Keratinocyte (primary cell): ENCODE results near the gene PLPP1. TPM values are rescaled to one million over a fixed set of nuclear protein-coding genes. Genes with fewer than 3 reads are reported as not detected.

ENCODE experiments used
- DNase-seq: peaks from one replicate; pipeline ENCODE4 v3.0.0-alpha.2; 2011; ENCODE audit warnings: low read depth, missing footprints, low spot score
- FAIRE-seq: peaks from 2 replicates; lab custom pipeline; 2011; peaks lifted over from hg19 to GRCh38; lab: Jason Lieb, UNC
- H2AFZ ChIP-seq: 2 replicates; pipeline ENCODE4 v1.6.0; 2012; ENCODE audit warnings: low read length, control low read depth, inconsistent platforms; ENCODE audit not compliant: control insufficient read depth
- H3K27ac ChIP-seq: 2 replicates; pipeline ENCODE4 v1.5.1; 2011; ENCODE audit warnings: low read length; ENCODE audit not compliant: control insufficient read depth, insufficient read depth
- H3K27me3 ChIP-seq: 3 replicates; pipeline ENCODE4 v1.6.0; 2011; ENCODE audit warnings: low read length; ENCODE audit not compliant: control insufficient read depth, insufficient read depth; ENCODE audit errors: extremely low read depth
- H3K36me3 ChIP-seq, 2 experiments: 2 replicates in 1 of 2; 3 replicates in 1 of 2; pipeline ENCODE4 v1.5.1; 2011; ENCODE audit warnings: low read length in 2 of 2, mild to moderate bottlenecking in 1 of 2; ENCODE audit not compliant: control insufficient read depth in 2 of 2, insufficient read depth in 2 of 2; ENCODE audit errors: extremely low read depth in 1 of 2
- H3K4me1 ChIP-seq: 3 replicates; pipeline ENCODE4 v1.5.1; 2011; ENCODE audit warnings: low read length; ENCODE audit not compliant: control insufficient read depth, insufficient read depth; ENCODE audit errors: extremely low read depth
- H3K4me2 ChIP-seq: 3 replicates; pipeline ENCODE4 v1.6.0; 2011; ENCODE audit warnings: low read depth, low read length; ENCODE audit not compliant: control insufficient read depth, insufficient read depth; ENCODE audit errors: extremely low read depth
- H3K4me3 ChIP-seq, 3 experiments: fragments of 200-600 bp in 1 of 3; sonication (generic) in 1 of 3; 2 replicates in 2 of 3; 3 replicates in 1 of 3; pipeline ENCODE4 v1.5.1; 2011 to 2016; ENCODE audit warnings: low read length in 3 of 3, mild to moderate bottlenecking in 3 of 3, control low read depth in 2 of 3, inconsistent platforms in 1 of 3, low read depth in 1 of 3, mixed read lengths in 1 of 3, mixed run types in 1 of 3, moderate library complexity in 1 of 3; ENCODE audit not compliant: control insufficient read depth in 2 of 3, insufficient read depth in 2 of 3; ENCODE audit errors: extremely low read depth in 1 of 3
- H3K79me2 ChIP-seq: 2 replicates; pipeline ENCODE4 v1.6.0; 2012; ENCODE audit warnings: low read length; ENCODE audit not compliant: control insufficient read depth, insufficient read depth
- H3K9ac ChIP-seq: 3 replicates; pipeline ENCODE4 v1.6.0; 2011; ENCODE audit warnings: low read length; ENCODE audit not compliant: control insufficient read depth, insufficient read depth; ENCODE audit errors: extremely low read depth
- H3K9me1 ChIP-seq: 3 replicates; pipeline ENCODE4 v1.6.0; 2011; ENCODE audit warnings: low read length; ENCODE audit not compliant: control insufficient read depth, insufficient read depth; ENCODE audit errors: extremely low read depth
- H3K9me3 ChIP-seq: 2 replicates; pipeline ENCODE4 v1.5.1; 2012; ENCODE audit warnings: low read depth, low read length; ENCODE audit not compliant: control insufficient read depth
- H4K20me1 ChIP-seq: 3 replicates; pipeline ENCODE4 v1.6.0; 2011; ENCODE audit warnings: low read length; ENCODE audit not compliant: control insufficient read depth, insufficient read depth; ENCODE audit errors: extremely low read depth
- EZH2 ChIP-seq: IDR thresholded peaks from one replicate; pipeline ENCODE4 v1.6.1; 2012; ENCODE audit warnings: inconsistent platforms, mild to moderate bottlenecking, low read length, moderate library complexity
- dilution Hi-C: fragments of 300-500 bp; cut with MboI; formaldehyde crosslinking; loops from one replicate; pipeline ENCODE4 v1.7.0; 2020; ENCODE audit warnings: low sequenced_read_pairs; ENCODE audit not compliant: extremely low pct_ligation_motif_present
- polyA plus RNA-seq, 5 experiments: library from polyadenylated mRNA; depleted of rRNA in 3 of 5; stranded (reverse) in 3 of 5; stranded (forward) in 1 of 5; unstranded in 1 of 5; fragments of >200 nt; gene quantifications; 1 replicate in 1 of 5; 2 replicates in 3 of 5; 3 replicates in 1 of 5; pipeline versions ENCODE4 v1.2.1 to v1.2.3, GENCODE V29; 2011 to 2012; ENCODE audit warnings: missing spikeins in 2 of 5, low read depth in 1 of 5, low replicate concordance in 1 of 5
- TF ChIP-seq, protein P1 (sequence below), 3 experiments: IDR thresholded peaks in 1 of 3; conservative IDR thresholded peaks in 1 of 3; optimal IDR thresholded peaks in 1 of 3; 2 replicates in 2 of 3; 3 replicates in 1 of 3; pipeline versions ENCODE3 to v1.5.1; 2011; ENCODE audit warnings: low read length in 3 of 3, mild to moderate bottlenecking in 3 of 3, moderate library complexity in 2 of 3, control low read depth in 1 of 3, inconsistent platforms in 1 of 3; ENCODE audit not compliant: insufficient read depth in 2 of 3; ENCODE audit errors: extremely low read depth in 1 of 3

The PLPP1 gene
- polyA plus RNA-seq, 1 donor (not counting 4 experiments of a cell fraction or from before 2014, with no cell fraction given), result 13.2 TPM

DNA sequence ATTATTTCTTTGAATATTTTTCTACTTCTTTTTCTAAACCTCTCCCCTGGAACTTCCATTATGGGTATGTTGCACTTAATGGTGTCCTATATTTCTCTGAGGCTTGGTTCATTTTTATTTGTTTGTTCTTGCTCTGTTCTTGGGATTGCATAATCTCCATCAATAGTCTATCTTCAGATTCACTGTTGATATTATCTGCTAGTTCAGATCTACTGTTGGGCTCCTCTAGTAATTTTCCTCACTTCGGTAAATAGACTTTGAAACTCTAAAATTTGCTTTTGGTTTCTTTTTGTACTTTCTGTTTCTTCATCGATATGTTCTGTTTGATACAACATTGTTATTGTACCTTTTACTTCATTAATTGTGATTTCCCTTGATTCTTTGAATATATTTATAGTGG is 150.7 kb downstream of the PLPP1 start:
- FAIRE-seq, result no peak
- TF ChIP-seq EZH2, result no peak
- TF ChIP-seq, protein P1, sequence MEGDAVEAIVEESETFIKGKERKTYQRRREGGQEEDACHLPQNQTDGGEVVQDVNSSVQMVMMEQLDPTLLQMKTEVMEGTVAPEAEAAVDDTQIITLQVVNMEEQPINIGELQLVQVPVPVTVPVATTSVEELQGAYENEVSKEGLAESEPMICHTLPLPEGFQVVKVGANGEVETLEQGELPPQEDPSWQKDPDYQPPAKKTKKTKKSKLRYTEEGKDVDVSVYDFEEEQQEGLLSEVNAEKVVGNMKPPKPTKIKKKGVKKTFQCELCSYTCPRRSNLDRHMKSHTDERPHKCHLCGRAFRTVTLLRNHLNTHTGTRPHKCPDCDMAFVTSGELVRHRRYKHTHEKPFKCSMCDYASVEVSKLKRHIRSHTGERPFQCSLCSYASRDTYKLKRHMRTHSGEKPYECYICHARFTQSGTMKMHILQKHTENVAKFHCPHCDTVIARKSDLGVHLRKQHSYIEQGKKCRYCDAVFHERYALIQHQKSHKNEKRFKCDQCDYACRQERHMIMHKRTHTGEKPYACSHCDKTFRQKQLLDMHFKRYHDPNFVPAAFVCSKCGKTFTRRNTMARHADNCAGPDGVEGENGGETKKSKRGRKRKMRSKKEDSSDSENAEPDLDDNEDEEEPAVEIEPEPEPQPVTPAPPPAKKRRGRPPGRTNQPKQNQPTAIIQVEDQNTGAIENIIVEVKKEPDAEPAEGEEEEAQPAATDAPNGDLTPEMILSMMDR (optimal IDR thresholded peaks at IDR 0.05 in 1 of 3, IDR thresholded peaks at IDR 0.05 in 1 of 3, conservative IDR thresholded peaks at IDR 0.05 in 1 of 3; ENCODE audit: extremely low read depth in 1 of 3, insufficient read depth in 2 of 3, low read length in 3 of 3), result no peak
- Histone ChIP-seq H3K4me2 (no peak overlapping the region), H3K4me1 (no peaks in the 10 kb centered on the region), H3K36me3 (peaks cover 4 to 6% of the 10 kb centered on the region in 2 experiments), H3K9ac (no peak overlapping the region), H3K4me3 (no peak overlapping the region), H3K79me2 (peaks cover 5% of the 10 kb centered on the region), H3K27ac (no peak overlapping the region), H3K27me3 (no peaks in the 10 kb centered on the region), H3K9me3 (no peaks in the 10 kb centered on the region), H4K20me1 (no peaks in the 10 kb centered on the region), H2AFZ (no peak overlapping the region), H3K9me1 (no peaks in the 10 kb centered on the region)
- dilution Hi-C loops, result no loop called here
- DNase-seq, result no peak

DNA sequence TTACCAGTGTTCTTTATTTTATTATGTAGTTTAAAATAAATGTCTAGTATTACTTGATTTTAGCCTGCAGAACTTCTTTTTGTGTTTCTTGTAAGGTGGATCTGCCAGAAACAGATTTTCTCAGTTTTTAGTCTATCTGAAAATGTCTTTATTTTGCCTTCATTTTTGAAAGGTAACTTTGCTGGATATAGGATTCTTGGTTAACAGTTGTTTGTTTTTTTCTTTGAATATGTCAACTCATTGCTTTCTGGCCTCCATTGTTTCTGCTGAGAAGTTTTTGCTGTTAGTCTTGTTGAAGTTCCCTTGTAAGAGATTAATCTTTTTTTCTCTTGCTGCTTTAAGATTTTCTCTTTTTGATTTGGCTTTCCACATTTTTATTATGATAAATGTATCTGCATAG is 151.5 kb downstream of the PLPP1 start:
- no peak for DNase-seq
- H3K9me3 ChIP-seq, result no peaks in the 10 kb centered on the region
- FAIRE-seq, result no peak
- TF ChIP-seq EZH2, result no peak
- TF ChIP-seq, protein P1 (optimal IDR thresholded peaks at IDR 0.05 in 1 of 3, IDR thresholded peaks at IDR 0.05 in 1 of 3, conservative IDR thresholded peaks at IDR 0.05 in 1 of 3; ENCODE audit: extremely low read depth in 1 of 3, insufficient read depth in 2 of 3, low read length in 3 of 3), result no peak
- dilution Hi-C loops, result no loop called here
- H3K9ac ChIP-seq, result no peak overlapping the region
- H3K4me2 ChIP-seq, result no peak overlapping the region
- peaks cover 4 to 5% of the 10 kb centered on the region in 2 experiments for H3K36me3 ChIP-seq
- H3K9me1 ChIP-seq, result no peaks in the 10 kb centered on the region
- no peak overlapping the region for H3K27ac ChIP-seq
- no peaks in the 10 kb centered on the region for H3K27me3 ChIP-seq
- no peak overlapping the region for H2AFZ ChIP-seq
- H4K20me1 ChIP-seq, result no peaks in the 10 kb centered on the region
- peaks cover 5% of the 10 kb centered on the region for H3K79me2 ChIP-seq
- H3K4me3 ChIP-seq, result no peak overlapping the region
- no peaks in the 10 kb centered on the region for H3K4me1 ChIP-seq
